ENCODE data around the gene HOXB4. TPM values are rescaled to one million over a fixed set of nuclear protein-coding genes. Genes with fewer than 3 reads are reported as not detected.

HOXB4 gene
- total and polyA plus RNA-seq, 4 donors = 1.4 to 6.7 (median 2.6) TPM

- H3K36me3 ChIP-seq (ENCODE audit: control insufficient read depth in 4 of 4, insufficient read depth in 4 of 4, low read length in 4 of 4) = peaks cover 0 to 19% (median 2%) of the 10 kb centered on the region in 4 donors
- no peak for TF ChIP-seq CTCF (IDR thresholded peaks at IDR 0.05; ENCODE audit: control extremely low read depth, extremely low read depth)
- peaks cover 0 to 25% (median 3%) of the 10 kb centered on the region in 5 donors for H3K4me1 ChIP-seq (ENCODE audit: control insufficient read depth in 5 of 5, insufficient read depth in 5 of 5, low read length in 5 of 5)
- H3K4me3 ChIP-seq = no peak overlapping the region
- DNase-seq = peak in 2 of 3 donors; percentile 39 to 61
- no peak for ATAC-seq (ENCODE audit: insufficient read depth, low FRiP score)
- peak overlapping the region; percentile 50 to 71 for H3K27ac ChIP-seq (ENCODE audit: low read depth in 1 of 2, low read length in 1 of 2)
- H3K27me3 ChIP-seq (ENCODE audit: control insufficient read depth in 3 of 3, insufficient read depth in 3 of 3, low read length in 2 of 3) = peaks cover 0 to 46% (median 5%) of the 10 kb centered on the region in 3 donors
- H3K9ac ChIP-seq (ENCODE audit: insufficient read depth in 1 of 2, low read length in 2 of 2) = peak overlapping the region; percentile 25 to 82
- no peaks in the 10 kb centered on the region for H3K9me3 ChIP-seq (ENCODE audit: control insufficient read depth in 4 of 4, insufficient read depth in 3 of 4, low read length in 3 of 4)
- 28 to 29% methylated on average over 12 of the region's 12 CpGs for WGBS, 2 donors
Measured at GRCh38 chr17:48541036-48541576, 37.0 kb downstream of the HOXB4 start.

- Histone ChIP-seq H3K27me3 (ENCODE audit: control insufficient read depth in 3 of 3, insufficient read depth in 3 of 3, low read length in 2 of 3) (peaks cover 0 to 39% (median 5%) of the 10 kb centered on the region in 3 donors), H3K27ac (ENCODE audit: low read depth in 1 of 2, low read length in 1 of 2) (no peak overlapping the region), H3K9ac (ENCODE audit: insufficient read depth in 1 of 2, low read length in 2 of 2) (peak overlapping the region in 1 of 2 donors; percentile 82), H3K4me1 (ENCODE audit: control insufficient read depth in 5 of 5, insufficient read depth in 5 of 5, low read length in 5 of 5) (peaks cover 0 to 16% (median 3%) of the 10 kb centered on the region in 5 donors), H3K36me3 (ENCODE audit: control insufficient read depth in 4 of 4, insufficient read depth in 4 of 4, low read length in 4 of 4) (peaks cover 0 to 19% (median 2%) of the 10 kb centered on the region in 4 donors), H3K9me3 (ENCODE audit: control insufficient read depth in 4 of 4, insufficient read depth in 3 of 4, low read length in 3 of 4) (no peaks in the 10 kb centered on the region), H3K4me3 (no peak overlapping the region)
- ATAC-seq (ENCODE audit: insufficient read depth, low FRiP score) (no peak), DNase-seq (peak in 2 of 3 donors; percentile 51 to 53)
- TF ChIP-seq CTCF (IDR thresholded peaks at IDR 0.05; ENCODE audit: control extremely low read depth, extremely low read depth) = no peak
- 91 to 92% methylated on average over 1 of the region's 1 CpG for WGBS, 2 donors
Measured at GRCh38 chr17:48540213-48540612, 37.9 kb downstream of the HOXB4 start.

- ATAC-seq (ENCODE audit: insufficient read depth, low FRiP score) (no peak), DNase-seq (no peak)
- no peaks in the 10 kb centered on the region for H3K9me3 ChIP-seq (ENCODE audit: control insufficient read depth in 4 of 4, insufficient read depth in 3 of 4, low read length in 3 of 4)
- peaks cover 0 to 19% (median 2%) of the 10 kb centered on the region in 4 donors for H3K36me3 ChIP-seq (ENCODE audit: control insufficient read depth in 4 of 4, insufficient read depth in 4 of 4, low read length in 4 of 4)
- H3K27me3 ChIP-seq (ENCODE audit: control insufficient read depth in 3 of 3, insufficient read depth in 3 of 3, low read length in 2 of 3) = peaks cover 0 to 32% (median 5%) of the 10 kb centered on the region in 3 donors
- H3K27ac ChIP-seq (ENCODE audit: low read depth in 1 of 2, low read length in 1 of 2) = no peak overlapping the region
- H3K4me1 ChIP-seq (ENCODE audit: control insufficient read depth in 5 of 5, insufficient read depth in 5 of 5, low read length in 5 of 5) = peaks cover 0 to 13% (median 3%) of the 10 kb centered on the region in 5 donors
- TF ChIP-seq CTCF (IDR thresholded peaks at IDR 0.05; ENCODE audit: control extremely low read depth, extremely low read depth) = no peak
- no peak overlapping the region for H3K9ac ChIP-seq (ENCODE audit: insufficient read depth in 1 of 2, low read length in 2 of 2)
- WGBS, 2 donors = 77 to 84% methylated on average over 4 of the region's 4 CpGs
- no peak overlapping the region for H3K4me3 ChIP-seq
Measured at GRCh38 chr17:48539177-48539576, 39.0 kb downstream of the HOXB4 start.
